Osteocyte (in vitro differentiated cells): ENCODE data around the gene NFIX. TPM values are rescaled to one million over a fixed set of nuclear protein-coding genes. Genes with fewer than 3 reads are reported as not detected.
A peak's percentile ranks its signal among the peaks of the same experiment; 100 is the strongest.

Experiments
- DNase-seq: peaks from one replicate; pipeline ENCODE4 v3.0.0; 2021; ENCODE audit warnings: mixed read lengths; ENCODE audit not compliant: unreplicated experiment; ENCODE audit errors: extremely low spot score
- H3K27ac Mint-ChIP-seq: one replicate; pipeline ENCODE4 v1.8.0; 2021; ENCODE audit warnings: mild to moderate bottlenecking, mixed read lengths; ENCODE audit not compliant: unreplicated experiment
- H3K27me3 Mint-ChIP-seq: one replicate; pipeline ENCODE4 v1.8.0; 2021; ENCODE audit warnings: mixed read lengths; ENCODE audit not compliant: unreplicated experiment
- H3K36me3 Mint-ChIP-seq: one replicate; pipeline ENCODE4 v1.8.0; 2021; ENCODE audit warnings: mixed read lengths; ENCODE audit not compliant: unreplicated experiment
- H3K4me1 Mint-ChIP-seq: one replicate; pipeline ENCODE4 v1.8.0; 2021; ENCODE audit warnings: mixed read lengths; ENCODE audit not compliant: unreplicated experiment
- H3K4me3 Mint-ChIP-seq: one replicate; pipeline ENCODE4 v1.8.0; 2021; ENCODE audit warnings: mild to moderate bottlenecking, moderate library complexity, mixed read lengths; ENCODE audit not compliant: unreplicated experiment
- H3K9me3 Mint-ChIP-seq: one replicate; pipeline ENCODE4 v1.8.0; 2021; ENCODE audit warnings: mixed read lengths; ENCODE audit not compliant: unreplicated experiment
- CTCF ChIP-seq: fragments of 200-600 bp; sonication (generic); IDR thresholded peaks from 2 replicates; pipeline ENCODE4 v1.5.0; 2021; ENCODE audit warnings: antibody characterized with exemption, mild to moderate bottlenecking, moderate library complexity
- total RNA-seq: library from RNA; stranded (reverse); gene quantifications from 2 replicates; pipeline ENCODE4 v1.2.1, GENCODE V29; 2021

The NFIX gene
- total RNA-seq, 1 donor from 2014 or later, result 87.0 TPM

DNA sequence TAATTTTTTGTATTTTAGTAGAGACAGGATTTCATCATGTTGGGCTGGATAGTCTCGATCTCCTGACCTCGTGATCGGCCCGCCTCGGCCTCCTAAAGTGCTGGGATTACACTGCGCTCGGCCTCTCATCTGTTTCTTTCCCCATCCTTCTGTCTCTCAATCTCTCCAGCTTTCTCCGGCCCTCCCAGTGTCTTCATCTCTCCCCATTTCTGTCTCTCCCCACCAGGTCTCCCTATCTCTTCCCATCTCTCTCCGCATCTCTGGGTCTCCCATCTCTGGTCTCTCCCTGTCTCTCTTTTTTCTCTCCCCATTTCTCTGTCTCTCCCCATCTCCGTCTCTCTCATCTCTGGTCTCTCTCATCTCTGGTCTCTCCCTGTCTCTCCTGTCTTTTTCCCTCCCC is 12.2 kb upstream of the NFIX start:
- Mint-ChIP-seq H3K4me3 (no peak overlapping the region), H3K27me3 (peaks cover 2% of the 10 kb centered on the region), H3K9me3 (no peaks in the 10 kb centered on the region), H3K36me3 (no peaks in the 10 kb centered on the region), H3K27ac (no peak overlapping the region), H3K4me1 (peaks cover 16% of the 10 kb centered on the region)
- DNase-seq, result no peak
- no peak for TF ChIP-seq CTCF

GRCh38 chr19:12983542-12984142 is 11.6 kb upstream of the NFIX start:
- Mint-ChIP-seq H3K27ac (no peak overlapping the region), H3K9me3 (no peaks in the 10 kb centered on the region), H3K27me3 (peaks cover 2% of the 10 kb centered on the region), H3K4me1 (peaks cover 16% of the 10 kb centered on the region), H3K4me3 (no peak overlapping the region), H3K36me3 (no peaks in the 10 kb centered on the region)
- peak; percentile 95 for DNase-seq
- peak; percentile 99 for TF ChIP-seq CTCF

- no peak overlapping the region for H3K27ac Mint-ChIP-seq
- DNase-seq, result no peak
- H3K9me3 Mint-ChIP-seq, result no peaks in the 10 kb centered on the region
- H3K36me3 Mint-ChIP-seq, result no peaks in the 10 kb centered on the region
- peaks cover 2% of the 10 kb centered on the region for H3K27me3 Mint-ChIP-seq
- no peak overlapping the region for H3K4me3 Mint-ChIP-seq
- peaks cover 16% of the 10 kb centered on the region for H3K4me1 Mint-ChIP-seq
- no peak for TF ChIP-seq CTCF
These were observed 11.1 kb upstream of the NFIX start for GRCh38 chr19:12984143-12984627.

GRCh38 chr19:12984683-12985048 is 10.6 kb upstream of the NFIX start:
- TF ChIP-seq CTCF, result no peak
- peaks cover 2% of the 10 kb centered on the region for H3K27me3 Mint-ChIP-seq
- no peak overlapping the region for H3K27ac Mint-ChIP-seq
- peaks cover 16% of the 10 kb centered on the region for H3K4me1 Mint-ChIP-seq
- H3K9me3 Mint-ChIP-seq, result no peaks in the 10 kb centered on the region
- H3K4me3 Mint-ChIP-seq, result no peak overlapping the region
- no peaks in the 10 kb centered on the region for H3K36me3 Mint-ChIP-seq
- DNase-seq, result no peak

DNA sequence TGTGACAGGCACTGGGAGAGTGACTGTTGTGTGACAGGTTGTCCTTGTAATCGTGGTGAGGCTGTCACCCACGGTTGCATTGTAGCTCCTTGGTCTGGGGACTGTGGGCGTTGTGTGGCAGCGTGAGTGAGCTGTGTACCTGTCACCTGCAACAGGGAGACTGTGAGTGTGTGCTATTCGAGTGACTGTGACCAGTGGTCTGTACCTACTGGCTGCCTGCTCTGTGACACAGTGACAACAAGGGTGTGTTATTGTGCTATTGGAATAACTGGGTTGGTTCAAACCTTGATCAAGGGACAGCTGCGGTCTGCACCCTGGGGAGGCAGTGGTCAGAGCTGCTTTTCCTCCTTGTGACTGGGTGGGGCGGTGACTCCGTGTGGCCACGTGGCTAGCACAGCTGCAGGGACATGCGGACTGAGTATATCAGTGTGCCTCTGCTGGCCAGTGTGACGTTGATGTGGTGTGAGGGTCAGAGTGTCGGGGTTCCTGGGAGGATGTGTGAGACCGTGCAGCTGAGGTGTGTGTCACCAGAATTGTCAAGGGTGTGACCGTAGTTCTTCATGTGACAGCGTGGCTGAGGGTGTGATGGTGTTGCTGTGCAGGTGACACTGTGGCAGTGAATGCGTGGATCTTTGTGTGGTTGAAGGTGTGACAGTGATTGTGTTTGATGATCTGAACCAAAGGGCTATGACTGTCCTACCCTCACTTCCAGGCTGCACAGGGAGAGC is 10.1 kb upstream of the NFIX start:
- peaks cover 2% of the 10 kb centered on the region for H3K27me3 Mint-ChIP-seq
- no peak overlapping the region for H3K4me3 Mint-ChIP-seq
- H3K9me3 Mint-ChIP-seq, result no peaks in the 10 kb centered on the region
- H3K4me1 Mint-ChIP-seq, result peaks cover 16% of the 10 kb centered on the region
- H3K27ac Mint-ChIP-seq, result no peak overlapping the region
- TF ChIP-seq CTCF, result no peak
- DNase-seq, result no peak
- no peaks in the 10 kb centered on the region for H3K36me3 Mint-ChIP-seq
